AG04450 (cell line): ENCODE measurements around the gene PPFIBP1. TPM values are rescaled to one million over a fixed set of nuclear protein-coding genes. Genes with fewer than 3 reads are reported as not detected.

ENCODE experiments used
- CTCF ChIA-PET: fragments of 300-600, 350-600 bp; formaldehyde crosslinking; extraction: SDS; loops from one replicate; lab custom pipeline; 2022; ENCODE audit warnings: antibody characterized with exemption, inconsistent platforms; lab: Charles Lee
- POLR2A ChIA-PET: fragments of 350-600 bp; formaldehyde crosslinking; extraction: SDS; loops from one replicate; lab custom pipeline; 2021; ENCODE audit warnings: antibody characterized with exemption, inconsistent platforms; lab: Yijun Ruan, JAX
- DNase-seq: peaks from one replicate; pipeline ENCODE4 v3.0.0-alpha.2; 2011; ENCODE audit warnings: low read depth, low spot score
- H3K27ac ChIP-seq: one replicate; pipeline ENCODE4 v1.5.1; 2012; ENCODE audit warnings: low read depth, low read length, control low read depth
- H3K27me3 ChIP-seq: one replicate; pipeline ENCODE4 v1.6.0; 2012; ENCODE audit warnings: low read length; ENCODE audit not compliant: control insufficient read depth, insufficient read depth
- H3K4me3 ChIP-seq: 2 replicates; pipeline ENCODE4 v1.5.1; 2011; ENCODE audit warnings: mild to moderate bottlenecking, low read depth, low read length, control low read depth
- H3K9me3 ChIP-seq: 2 replicates; pipeline ENCODE4 v1.5.1; 2012; ENCODE audit warnings: low read length; ENCODE audit not compliant: control insufficient read depth, insufficient read depth
- polyA plus RNA-seq: library from polyadenylated mRNA; depleted of rRNA; stranded (reverse); fragments of >200 nt; gene quantifications from 2 replicates; pipeline ENCODE4 v1.2.3, GENCODE V29; 2011
- TF ChIP-seq, protein P1 (sequence below): IDR thresholded peaks from 2 replicates; pipeline ENCODE4 v1.5.1; 2011; ENCODE audit warnings: low read depth, low read length, control low read depth, inconsistent platforms

The PPFIBP1 gene
- polyA plus RNA-seq, 1 experiment = 58.3 TPM

DNA sequence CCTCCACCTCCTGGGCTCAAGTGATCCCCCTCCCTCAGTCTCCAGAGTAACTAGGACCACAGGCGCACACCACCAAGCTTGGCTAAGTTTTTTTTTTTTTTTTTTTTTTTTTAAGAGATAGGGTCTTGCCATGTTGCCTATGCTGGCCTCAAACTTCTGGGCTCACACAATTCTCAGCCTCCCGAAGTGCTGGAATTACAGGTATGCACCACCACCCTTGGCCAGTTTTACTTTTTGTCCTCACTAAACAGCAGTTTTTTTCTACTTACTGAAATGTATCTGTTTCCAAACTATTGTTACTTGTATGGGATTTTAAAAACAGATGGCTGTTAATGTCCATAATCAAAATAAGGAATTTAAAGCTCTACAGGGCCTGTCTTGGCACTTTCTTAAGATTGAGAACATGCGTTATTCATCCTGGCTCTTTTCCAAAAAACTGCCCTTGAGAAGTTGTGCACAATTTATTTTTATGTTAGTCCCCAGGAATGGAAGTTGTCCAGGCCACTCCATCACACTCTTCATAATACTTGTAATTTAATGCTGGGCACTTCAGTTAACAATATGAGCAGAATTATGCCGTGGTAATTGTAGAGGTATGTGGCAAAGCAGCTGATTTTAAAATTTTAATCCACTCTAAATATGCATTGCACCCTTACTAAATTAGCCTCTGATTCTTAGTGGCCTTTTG is 120.3 kb downstream of the PPFIBP1 start:
- no peak overlapping the region for H3K27ac ChIP-seq
- H3K4me3 ChIP-seq = no peak overlapping the region
- no peaks in the 10 kb centered on the region for H3K9me3 ChIP-seq
- no peak for DNase-seq
- H3K27me3 ChIP-seq = no peaks in the 10 kb centered on the region
- CTCF ChIA-PET = interaction anchor here (1.5 kb wide), 1 partner anchor 9 kb away, joined by 5 read pairs; no protein-coding TSS in a partner anchor
- TF ChIP-seq, protein P1, sequence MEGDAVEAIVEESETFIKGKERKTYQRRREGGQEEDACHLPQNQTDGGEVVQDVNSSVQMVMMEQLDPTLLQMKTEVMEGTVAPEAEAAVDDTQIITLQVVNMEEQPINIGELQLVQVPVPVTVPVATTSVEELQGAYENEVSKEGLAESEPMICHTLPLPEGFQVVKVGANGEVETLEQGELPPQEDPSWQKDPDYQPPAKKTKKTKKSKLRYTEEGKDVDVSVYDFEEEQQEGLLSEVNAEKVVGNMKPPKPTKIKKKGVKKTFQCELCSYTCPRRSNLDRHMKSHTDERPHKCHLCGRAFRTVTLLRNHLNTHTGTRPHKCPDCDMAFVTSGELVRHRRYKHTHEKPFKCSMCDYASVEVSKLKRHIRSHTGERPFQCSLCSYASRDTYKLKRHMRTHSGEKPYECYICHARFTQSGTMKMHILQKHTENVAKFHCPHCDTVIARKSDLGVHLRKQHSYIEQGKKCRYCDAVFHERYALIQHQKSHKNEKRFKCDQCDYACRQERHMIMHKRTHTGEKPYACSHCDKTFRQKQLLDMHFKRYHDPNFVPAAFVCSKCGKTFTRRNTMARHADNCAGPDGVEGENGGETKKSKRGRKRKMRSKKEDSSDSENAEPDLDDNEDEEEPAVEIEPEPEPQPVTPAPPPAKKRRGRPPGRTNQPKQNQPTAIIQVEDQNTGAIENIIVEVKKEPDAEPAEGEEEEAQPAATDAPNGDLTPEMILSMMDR = no peak
- POLR2A ChIA-PET = no interaction called here

DNA sequence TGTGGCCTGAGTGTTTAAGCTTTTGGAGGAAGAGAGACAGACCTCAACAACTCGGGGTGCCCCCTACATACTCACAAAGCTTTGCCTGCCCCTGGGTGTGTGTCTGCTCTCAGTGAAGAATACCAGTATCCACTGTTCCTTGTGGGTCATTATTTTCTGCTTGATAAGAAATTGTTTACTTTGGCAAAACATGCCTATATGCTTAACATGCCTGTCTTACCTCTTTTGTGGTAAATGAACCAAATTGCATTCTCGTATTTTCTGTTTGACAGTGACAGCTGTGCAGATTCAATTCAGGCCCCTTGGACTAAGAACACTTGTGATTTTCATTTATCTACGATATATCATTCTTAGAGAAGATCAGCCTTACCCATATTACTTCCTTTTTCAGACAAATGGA is 121.7 kb downstream of the PPFIBP1 start:
- no peaks in the 10 kb centered on the region for H3K27me3 ChIP-seq
- no peak overlapping the region for H3K4me3 ChIP-seq
- ChIA-PET CTCF (no interaction called here), POLR2A (interaction anchor here (0.6 kb wide), 1 partner anchor 314 kb away, joined by 3 read pairs; no protein-coding TSS in a partner anchor)
- no peak for DNase-seq
- TF ChIP-seq, protein P1 = no peak
- H3K27ac ChIP-seq = no peak overlapping the region
- H3K9me3 ChIP-seq = no peaks in the 10 kb centered on the region

DNA sequence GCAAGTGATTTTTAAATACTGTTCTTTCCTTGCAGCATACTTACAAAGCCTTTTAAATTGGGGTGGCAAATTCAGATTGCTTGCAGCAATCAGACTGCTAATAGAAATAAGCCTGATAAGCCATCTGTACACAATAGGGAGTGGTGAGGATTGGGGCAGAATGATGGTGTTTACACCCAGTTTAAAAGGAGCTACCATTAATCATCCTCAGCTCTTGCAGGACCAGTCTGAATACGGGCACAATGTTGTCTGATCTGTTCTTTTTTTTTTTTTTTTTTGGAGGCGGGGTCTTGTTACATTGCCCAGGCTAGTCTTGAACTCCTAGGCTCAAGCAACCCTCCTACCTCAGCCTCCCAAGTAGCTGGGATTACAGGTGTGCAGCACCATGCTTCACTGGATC is 122.1 kb downstream of the PPFIBP1 start:
- POLR2A ChIA-PET = interaction anchor here (0.6 kb wide), 1 partner anchor 315 kb away, joined by 3 read pairs; no protein-coding TSS in a partner anchor
- CTCF ChIA-PET = no interaction called here
- H3K4me3 ChIP-seq = no peak overlapping the region
- no peak overlapping the region for H3K27ac ChIP-seq
- no peaks in the 10 kb centered on the region for H3K27me3 ChIP-seq
- TF ChIP-seq, protein P1 = no peak
- no peaks in the 10 kb centered on the region for H3K9me3 ChIP-seq
- DNase-seq = no peak

GRCh38 chr12:27650011-27650410 is 126.0 kb downstream of the PPFIBP1 start:
- no peak for DNase-seq
- Histone ChIP-seq H3K27me3 (no peaks in the 10 kb centered on the region), H3K27ac (no peak overlapping the region), H3K9me3 (no peaks in the 10 kb centered on the region), H3K4me3 (no peak overlapping the region)
- ChIA-PET POLR2A (no interaction called here), CTCF (interaction anchor here (1.9 kb wide), 1 partner anchor 225 kb away, joined by 6 read pairs; no protein-coding TSS in a partner anchor)
- TF ChIP-seq, protein P1 = no peak

GRCh38 chr12:27651201-27651600 is 127.2 kb downstream of the PPFIBP1 start:
- ChIA-PET CTCF (interaction anchor here (0.7 to 1.9 kb wide), 3 partner anchors 13 to 226 kb away, joined by 3 to 20 read pairs (median 6); no protein-coding TSS in a partner anchor), POLR2A (no interaction called here)
- Histone ChIP-seq H3K4me3 (no peak overlapping the region), H3K27me3 (no peaks in the 10 kb centered on the region), H3K9me3 (no peaks in the 10 kb centered on the region), H3K27ac (no peak overlapping the region)
- DNase-seq = no peak
- TF ChIP-seq, protein P1 = no peak
